HEK293 (cell line): Measurements from ENCODE around the gene CDCP1.

ENCODE experiments used
- FEZF1 ChIP-seq: fragments of 450-650 bp; formaldehyde crosslinking; IDR thresholded peaks from 2 replicates; pipeline ENCODE4 v1.5.1; 2016; ENCODE audit warnings: missing biosample characterization, missing genetic modification characterization
- SP2 ChIP-seq: fragments of 450-650 bp; formaldehyde crosslinking; IDR thresholded peaks from 2 replicates; pipeline ENCODE4 v1.5.1; 2016; ENCODE audit warnings: missing biosample characterization, missing genetic modification characterization
- YY1 ChIP-seq: fragments of 450-650 bp; formaldehyde crosslinking; IDR thresholded peaks from 2 replicates; pipeline ENCODE4 v1.5.1; 2018; ENCODE audit warnings: missing biosample characterization, missing genetic modification characterization
- ZFP3 ChIP-seq: fragments of 450-650 bp; formaldehyde crosslinking; IDR thresholded peaks from 2 replicates; pipeline ENCODE4 v1.5.1; 2016; ENCODE audit warnings: low read depth, missing biosample characterization, missing genetic modification characterization
- ZNF121 ChIP-seq: fragments of 450-650 bp; formaldehyde crosslinking; IDR thresholded peaks from 2 replicates; pipeline ENCODE4 v1.5.1; 2016; ENCODE audit warnings: missing biosample characterization, missing genetic modification characterization
- ZNF184 ChIP-seq: fragments of 450-650 bp; IDR thresholded peaks from 2 replicates; pipeline ENCODE4 v1.5.1; 2018; ENCODE audit warnings: missing biosample characterization, mild to moderate bottlenecking, missing genetic modification characterization
- ZNF416 ChIP-seq: fragments of 450-650 bp; formaldehyde crosslinking; IDR thresholded peaks from 2 replicates; pipeline ENCODE4 v1.5.1; 2016; ENCODE audit warnings: missing biosample characterization, missing genetic modification characterization
- ZNF521 ChIP-seq: fragments of 450-650 bp; formaldehyde crosslinking; IDR thresholded peaks from 2 replicates; pipeline ENCODE4 v1.5.1; 2017; ENCODE audit warnings: missing biosample characterization, mild to moderate bottlenecking, missing genetic modification characterization
- TF ChIP-seq, protein P1 (sequence below): fragments of 450-650 bp; formaldehyde crosslinking; IDR thresholded peaks from 2 replicates; pipeline ENCODE4 v1.5.1; 2016; ENCODE audit warnings: missing biosample characterization, missing genetic modification characterization
- TF ChIP-seq, protein P2 (sequence below): fragments of 450-650 bp; formaldehyde crosslinking; IDR thresholded peaks from 2 replicates; pipeline ENCODE4 v1.5.1; 2016; ENCODE audit warnings: missing biosample characterization, missing genetic modification characterization
- TF ChIP-seq, protein P3 (sequence below): fragments of 450-650 bp; formaldehyde crosslinking; IDR thresholded peaks from 2 replicates; pipeline ENCODE4 v1.5.1; 2016; ENCODE audit warnings: missing biosample characterization, missing genetic modification characterization
- TF ChIP-seq, protein P4 (sequence below): fragments of 450-650 bp; formaldehyde crosslinking; IDR thresholded peaks from 2 replicates; pipeline ENCODE4 v1.5.1; 2016; ENCODE audit warnings: missing biosample characterization, missing genetic modification characterization

DNA sequence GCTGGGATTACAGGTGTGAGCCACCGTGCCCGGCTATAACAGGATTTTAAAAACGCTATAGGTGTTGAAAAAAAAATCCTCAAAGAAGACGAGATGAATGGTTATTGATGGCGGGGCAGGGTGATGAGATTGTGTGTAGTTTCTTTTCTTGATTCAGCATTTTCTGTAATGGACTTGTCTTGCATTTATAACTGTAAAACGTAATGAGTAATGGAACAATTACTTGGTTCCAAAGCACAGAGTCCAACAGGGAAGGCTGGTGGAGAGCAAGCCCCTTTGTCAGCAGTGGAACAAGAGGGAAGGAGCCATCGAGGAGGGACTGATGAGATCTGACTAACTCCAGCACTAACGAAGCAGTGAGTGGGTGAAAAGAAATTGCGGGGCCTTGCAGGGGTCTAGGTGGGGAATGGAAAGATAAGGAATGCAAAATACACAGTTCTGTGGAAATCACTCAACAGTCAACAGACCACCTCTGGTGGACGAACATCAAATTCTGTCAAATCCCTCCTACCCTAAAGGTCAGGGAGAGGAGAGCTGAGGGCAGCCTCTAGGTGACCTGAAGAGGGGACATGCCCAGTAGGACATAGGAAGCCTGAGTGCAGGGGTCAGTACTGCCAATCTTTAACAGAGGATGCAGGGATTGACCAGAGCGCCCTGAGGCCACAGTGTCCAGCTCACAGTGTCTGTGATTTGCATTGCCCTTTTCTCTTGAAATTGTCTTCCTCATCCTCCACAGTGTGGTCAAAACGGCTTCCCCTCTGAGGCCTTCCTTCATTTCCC is 23.1 kb upstream of the CDCP1 start:
- TF ChIP-seq, protein P1, sequence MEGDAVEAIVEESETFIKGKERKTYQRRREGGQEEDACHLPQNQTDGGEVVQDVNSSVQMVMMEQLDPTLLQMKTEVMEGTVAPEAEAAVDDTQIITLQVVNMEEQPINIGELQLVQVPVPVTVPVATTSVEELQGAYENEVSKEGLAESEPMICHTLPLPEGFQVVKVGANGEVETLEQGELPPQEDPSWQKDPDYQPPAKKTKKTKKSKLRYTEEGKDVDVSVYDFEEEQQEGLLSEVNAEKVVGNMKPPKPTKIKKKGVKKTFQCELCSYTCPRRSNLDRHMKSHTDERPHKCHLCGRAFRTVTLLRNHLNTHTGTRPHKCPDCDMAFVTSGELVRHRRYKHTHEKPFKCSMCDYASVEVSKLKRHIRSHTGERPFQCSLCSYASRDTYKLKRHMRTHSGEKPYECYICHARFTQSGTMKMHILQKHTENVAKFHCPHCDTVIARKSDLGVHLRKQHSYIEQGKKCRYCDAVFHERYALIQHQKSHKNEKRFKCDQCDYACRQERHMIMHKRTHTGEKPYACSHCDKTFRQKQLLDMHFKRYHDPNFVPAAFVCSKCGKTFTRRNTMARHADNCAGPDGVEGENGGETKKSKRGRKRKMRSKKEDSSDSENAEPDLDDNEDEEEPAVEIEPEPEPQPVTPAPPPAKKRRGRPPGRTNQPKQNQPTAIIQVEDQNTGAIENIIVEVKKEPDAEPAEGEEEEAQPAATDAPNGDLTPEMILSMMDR = no peak
- TF ChIP-seq FEZF1 (no peak), YY1 (tag by site-specific recombination) (no peak), ZNF416 (tag by site-specific recombination) (no peak), ZNF184 (tag by site-specific recombination) (no peak), ZFP3 (tag by site-specific recombination) (no peak), ZNF121 (no peak), SP2 (tag by site-specific recombination) (no peak), ZNF521 (no peak)
- TF ChIP-seq, protein P2, sequence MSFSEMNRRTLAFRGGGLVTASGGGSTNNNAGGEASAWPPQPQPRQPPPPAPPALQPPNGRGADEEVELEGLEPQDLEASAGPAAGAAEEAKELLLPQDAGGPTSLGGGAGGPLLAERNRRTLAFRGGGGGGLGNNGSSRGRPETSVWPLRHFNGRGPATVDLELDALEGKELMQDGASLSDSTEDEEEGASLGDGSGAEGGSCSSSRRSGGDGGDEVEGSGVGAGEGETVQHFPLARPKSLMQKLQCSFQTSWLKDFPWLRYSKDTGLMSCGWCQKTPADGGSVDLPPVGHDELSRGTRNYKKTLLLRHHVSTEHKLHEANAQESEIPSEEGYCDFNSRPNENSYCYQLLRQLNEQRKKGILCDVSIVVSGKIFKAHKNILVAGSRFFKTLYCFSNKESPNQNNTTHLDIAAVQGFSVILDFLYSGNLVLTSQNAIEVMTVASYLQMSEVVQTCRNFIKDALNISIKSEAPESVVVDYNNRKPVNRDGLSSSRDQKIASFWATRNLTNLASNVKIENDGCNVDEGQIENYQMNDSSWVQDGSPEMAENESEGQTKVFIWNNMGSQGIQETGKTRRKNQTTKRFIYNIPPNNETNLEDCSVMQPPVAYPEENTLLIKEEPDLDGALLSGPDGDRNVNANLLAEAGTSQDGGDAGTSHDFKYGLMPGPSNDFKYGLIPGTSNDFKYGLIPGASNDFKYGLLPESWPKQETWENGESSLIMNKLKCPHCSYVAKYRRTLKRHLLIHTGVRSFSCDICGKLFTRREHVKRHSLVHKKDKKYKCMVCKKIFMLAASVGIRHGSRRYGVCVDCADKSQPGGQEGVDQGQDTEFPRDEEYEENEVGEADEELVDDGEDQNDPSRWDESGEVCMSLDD (tag by site-specific recombination) = no peak
- TF ChIP-seq, protein P3, sequence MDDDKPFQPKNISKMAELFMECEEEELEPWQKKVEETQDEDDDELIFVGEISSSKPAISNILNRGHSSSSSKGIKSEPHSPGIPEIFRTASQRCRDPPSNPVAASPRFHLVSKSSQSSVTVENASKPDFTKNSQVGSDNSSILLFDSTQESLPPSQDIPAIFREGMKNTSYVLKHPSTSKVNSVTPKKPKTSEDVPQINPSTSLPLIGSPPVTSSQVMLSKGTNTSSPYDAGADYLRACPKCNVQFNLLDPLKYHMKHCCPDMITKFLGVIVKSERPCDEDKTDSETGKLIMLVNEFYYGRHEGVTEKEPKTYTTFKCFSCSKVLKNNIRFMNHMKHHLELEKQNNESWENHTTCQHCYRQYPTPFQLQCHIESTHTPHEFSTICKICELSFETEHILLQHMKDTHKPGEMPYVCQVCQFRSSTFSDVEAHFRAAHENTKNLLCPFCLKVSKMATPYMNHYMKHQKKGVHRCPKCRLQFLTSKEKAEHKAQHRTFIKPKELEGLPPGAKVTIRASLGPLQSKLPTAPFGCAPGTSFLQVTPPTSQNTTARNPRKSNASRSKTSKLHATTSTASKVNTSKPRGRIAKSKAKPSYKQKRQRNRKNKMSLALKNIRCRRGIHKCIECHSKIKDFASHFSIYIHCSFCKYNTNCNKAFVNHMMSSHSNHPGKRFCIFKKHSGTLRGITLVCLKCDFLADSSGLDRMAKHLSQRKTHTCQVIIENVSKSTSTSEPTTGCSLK (tag by site-specific recombination) = no peak
- TF ChIP-seq, protein P4, sequence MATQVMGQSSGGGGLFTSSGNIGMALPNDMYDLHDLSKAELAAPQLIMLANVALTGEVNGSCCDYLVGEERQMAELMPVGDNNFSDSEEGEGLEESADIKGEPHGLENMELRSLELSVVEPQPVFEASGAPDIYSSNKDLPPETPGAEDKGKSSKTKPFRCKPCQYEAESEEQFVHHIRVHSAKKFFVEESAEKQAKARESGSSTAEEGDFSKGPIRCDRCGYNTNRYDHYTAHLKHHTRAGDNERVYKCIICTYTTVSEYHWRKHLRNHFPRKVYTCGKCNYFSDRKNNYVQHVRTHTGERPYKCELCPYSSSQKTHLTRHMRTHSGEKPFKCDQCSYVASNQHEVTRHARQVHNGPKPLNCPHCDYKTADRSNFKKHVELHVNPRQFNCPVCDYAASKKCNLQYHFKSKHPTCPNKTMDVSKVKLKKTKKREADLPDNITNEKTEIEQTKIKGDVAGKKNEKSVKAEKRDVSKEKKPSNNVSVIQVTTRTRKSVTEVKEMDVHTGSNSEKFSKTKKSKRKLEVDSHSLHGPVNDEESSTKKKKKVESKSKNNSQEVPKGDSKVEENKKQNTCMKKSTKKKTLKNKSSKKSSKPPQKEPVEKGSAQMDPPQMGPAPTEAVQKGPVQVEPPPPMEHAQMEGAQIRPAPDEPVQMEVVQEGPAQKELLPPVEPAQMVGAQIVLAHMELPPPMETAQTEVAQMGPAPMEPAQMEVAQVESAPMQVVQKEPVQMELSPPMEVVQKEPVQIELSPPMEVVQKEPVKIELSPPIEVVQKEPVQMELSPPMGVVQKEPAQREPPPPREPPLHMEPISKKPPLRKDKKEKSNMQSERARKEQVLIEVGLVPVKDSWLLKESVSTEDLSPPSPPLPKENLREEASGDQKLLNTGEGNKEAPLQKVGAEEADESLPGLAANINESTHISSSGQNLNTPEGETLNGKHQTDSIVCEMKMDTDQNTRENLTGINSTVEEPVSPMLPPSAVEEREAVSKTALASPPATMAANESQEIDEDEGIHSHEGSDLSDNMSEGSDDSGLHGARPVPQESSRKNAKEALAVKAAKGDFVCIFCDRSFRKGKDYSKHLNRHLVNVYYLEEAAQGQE (tag by site-specific recombination) = no peak
